Activated B cell treated with CpG ODN at 0.5 μM for 24 hours (primary cell): ENCODE measurements around the gene RFX8. TPM values are rescaled to one million over a fixed set of nuclear protein-coding genes. Genes with fewer than 3 reads are reported as not detected.
"Not testable (repeated sequence)": the region's sequence is repeated elsewhere in the genome, so short reads cannot be mapped to it uniquely, and the experiment has no call there.

ENCODE experiments used
- ATAC-seq: fragments of 200-7000 bp; cut with Tn5 transposase; one replicate; pipeline ENCODE4 v1.10.0; 2021; ENCODE audit warnings: low read depth, mild to moderate bottlenecking, moderate library complexity
- CTCF ChIA-PET: fragments of 350-600 bp; sonication (Branson Sonifier 250); formaldehyde crosslinking; loops from one replicate; lab custom pipeline; 2021; ENCODE audit warnings: antibody characterized with exemption; lab: Charles Lee
- POLR2A ChIA-PET: fragments of 350-600 bp; sonication (Branson Sonifier 250); formaldehyde crosslinking; loops from one replicate; lab custom pipeline; 2021; ENCODE audit warnings: antibody characterized with exemption; lab: Charles Lee
- DNase-seq: peaks from one replicate; pipeline ENCODE4 v3.0.0; 2022
- H3K27ac Mint-ChIP-seq: one replicate; pipeline ENCODE4 v1.8.0; 2020; ENCODE audit warnings: mixed read lengths
- H3K27me3 Mint-ChIP-seq: one replicate; pipeline ENCODE4 v1.8.0; 2021; ENCODE audit warnings: mixed read lengths
- H3K36me3 Mint-ChIP-seq: one replicate; pipeline ENCODE4 v1.8.0; 2021; ENCODE audit warnings: low read depth, mixed read lengths
- H3K4me1 Mint-ChIP-seq: one replicate; pipeline ENCODE4 v1.8.0; 2021; ENCODE audit warnings: mixed read lengths
- H3K4me3 Mint-ChIP-seq: one replicate; pipeline ENCODE4 v1.8.0; 2020; ENCODE audit warnings: mild to moderate bottlenecking, mixed read lengths
- H3K9me3 Mint-ChIP-seq: one replicate; pipeline ENCODE4 v1.8.0; 2020; ENCODE audit warnings: mixed read lengths
- intact Hi-C: fragments of 100-400 bp; cut with micrococcal nuclease; formaldehyde crosslinking; loops from one replicate; pipeline ENCODE4 v1.15.1; 2024
- total RNA-seq: library from RNA; stranded (reverse); gene quantifications from 2 replicates; pipeline ENCODE4 v1.2.3, GENCODE V29; 2022
- TF ChIP-seq, protein P1 (sequence below): fragments of 200-600 bp; IDR thresholded peaks from one replicate; pipeline ENCODE4 v1.8.0; 2022; ENCODE audit warnings: antibody characterized with exemption, mild to moderate bottlenecking

Gene RFX8
- total RNA-seq, 1 donor from 2014 or later = not detected

DNA sequence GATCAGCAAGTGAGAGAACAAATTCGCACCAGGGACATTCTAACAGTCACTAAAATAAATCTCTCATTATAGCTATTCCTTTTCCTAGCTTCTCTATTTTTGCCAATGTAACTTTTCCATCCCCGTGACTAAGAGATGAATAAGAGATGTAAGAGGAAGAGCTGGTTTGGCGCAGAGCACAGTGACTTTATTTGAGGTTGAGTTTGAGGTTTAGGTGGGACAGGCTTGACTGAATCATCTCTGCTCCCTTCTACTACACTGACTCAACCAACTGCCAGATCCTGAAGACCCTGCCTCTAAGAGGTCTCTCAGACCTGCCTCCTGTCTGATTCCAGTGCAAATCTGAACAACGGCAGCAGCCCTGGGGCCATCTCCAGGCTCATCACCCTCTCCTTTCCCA lies 28.0 kb downstream of the RFX8 start:
- ChIA-PET CTCF (no interaction called here), POLR2A (no interaction called here)
- intact Hi-C loops = no loop called here
- ATAC-seq (no peak), DNase-seq (no peak)
- Mint-ChIP-seq H3K4me1 (peaks cover 3% of the 10 kb centered on the region), H3K4me3 (no peak overlapping the region), H3K36me3 (peaks cover 4% of the 10 kb centered on the region), H3K27me3 (peaks cover 7% of the 10 kb centered on the region), H3K9me3 (peaks cover 6% of the 10 kb centered on the region), H3K27ac (no peak overlapping the region)
- TF ChIP-seq, protein P1, sequence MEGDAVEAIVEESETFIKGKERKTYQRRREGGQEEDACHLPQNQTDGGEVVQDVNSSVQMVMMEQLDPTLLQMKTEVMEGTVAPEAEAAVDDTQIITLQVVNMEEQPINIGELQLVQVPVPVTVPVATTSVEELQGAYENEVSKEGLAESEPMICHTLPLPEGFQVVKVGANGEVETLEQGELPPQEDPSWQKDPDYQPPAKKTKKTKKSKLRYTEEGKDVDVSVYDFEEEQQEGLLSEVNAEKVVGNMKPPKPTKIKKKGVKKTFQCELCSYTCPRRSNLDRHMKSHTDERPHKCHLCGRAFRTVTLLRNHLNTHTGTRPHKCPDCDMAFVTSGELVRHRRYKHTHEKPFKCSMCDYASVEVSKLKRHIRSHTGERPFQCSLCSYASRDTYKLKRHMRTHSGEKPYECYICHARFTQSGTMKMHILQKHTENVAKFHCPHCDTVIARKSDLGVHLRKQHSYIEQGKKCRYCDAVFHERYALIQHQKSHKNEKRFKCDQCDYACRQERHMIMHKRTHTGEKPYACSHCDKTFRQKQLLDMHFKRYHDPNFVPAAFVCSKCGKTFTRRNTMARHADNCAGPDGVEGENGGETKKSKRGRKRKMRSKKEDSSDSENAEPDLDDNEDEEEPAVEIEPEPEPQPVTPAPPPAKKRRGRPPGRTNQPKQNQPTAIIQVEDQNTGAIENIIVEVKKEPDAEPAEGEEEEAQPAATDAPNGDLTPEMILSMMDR = no peak

DNA sequence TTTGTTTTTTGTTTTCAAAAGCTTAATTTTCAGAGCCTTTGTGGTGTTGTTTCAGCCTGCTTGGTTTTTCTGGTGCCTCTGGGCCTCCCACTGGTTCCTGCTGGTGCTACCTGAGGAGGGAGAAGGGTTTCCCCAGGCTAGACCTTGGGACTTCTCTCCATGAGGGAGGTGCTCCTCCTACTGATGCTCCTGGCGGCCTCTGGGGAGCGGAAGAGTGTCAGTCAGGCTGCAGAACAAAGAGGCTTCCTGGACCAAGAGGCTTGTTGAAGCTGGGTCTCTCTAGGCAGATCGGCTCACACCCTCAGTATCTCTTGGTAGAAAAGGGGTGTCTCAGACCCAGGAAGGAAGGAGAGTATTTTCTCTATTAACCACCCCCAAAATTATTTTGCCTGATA lies 32.2 kb downstream of the RFX8 start:
- ChIA-PET POLR2A (no interaction called here), CTCF (no interaction called here)
- Mint-ChIP-seq H3K9me3 (peaks cover 6% of the 10 kb centered on the region), H3K4me3 (no peak overlapping the region), H3K27ac (no peak overlapping the region), H3K27me3 (no peaks in the 10 kb centered on the region), H3K36me3 (peaks cover 4% of the 10 kb centered on the region), H3K4me1 (peaks cover 4% of the 10 kb centered on the region)
- TF ChIP-seq, protein P1 = no peak
- DNase-seq = no peak
- intact Hi-C loops = no loop called here
- no peak for ATAC-seq

DNA sequence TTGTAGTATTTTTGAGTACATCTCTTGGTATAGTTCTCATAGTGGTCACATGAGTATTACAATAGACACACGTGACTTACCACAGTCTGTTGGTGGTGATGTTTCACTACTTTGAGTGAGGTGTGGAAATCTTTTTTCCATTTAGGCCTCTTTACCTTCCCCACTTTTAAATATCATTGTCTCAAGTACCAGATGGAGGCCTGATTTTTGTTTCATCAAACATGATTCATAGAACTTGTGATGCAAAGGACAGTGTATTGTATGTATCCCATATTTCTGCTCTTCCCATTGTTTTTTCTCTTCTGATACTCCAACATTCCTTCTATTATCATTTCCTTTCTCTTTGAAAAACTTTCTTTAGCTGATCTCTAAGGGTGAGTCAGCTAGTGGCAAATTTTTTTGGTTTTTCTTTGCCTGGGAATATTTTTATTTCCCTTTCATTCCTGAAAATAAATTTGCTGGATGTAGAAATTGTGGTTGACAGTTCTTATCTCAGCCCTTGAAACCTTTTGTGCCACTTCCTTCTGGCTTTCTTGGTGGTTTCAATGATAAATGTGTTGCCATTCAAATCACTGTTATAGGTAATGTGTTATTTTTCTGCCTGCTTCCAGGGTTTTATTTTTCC lies 32.8 kb downstream of the RFX8 start:
- Mint-ChIP-seq H3K27me3 (no peaks in the 10 kb centered on the region), H3K4me3 (no peak overlapping the region), H3K9me3 (peaks cover 6% of the 10 kb centered on the region), H3K36me3 (peaks cover 4% of the 10 kb centered on the region), H3K4me1 (peaks cover 4% of the 10 kb centered on the region), H3K27ac (no peak overlapping the region)
- intact Hi-C loops = no loop called here
- ATAC-seq = no peak
- ChIA-PET CTCF (no interaction called here), POLR2A (no interaction called here)
- TF ChIP-seq, protein P1 = no peak
- no peak for DNase-seq

DNA sequence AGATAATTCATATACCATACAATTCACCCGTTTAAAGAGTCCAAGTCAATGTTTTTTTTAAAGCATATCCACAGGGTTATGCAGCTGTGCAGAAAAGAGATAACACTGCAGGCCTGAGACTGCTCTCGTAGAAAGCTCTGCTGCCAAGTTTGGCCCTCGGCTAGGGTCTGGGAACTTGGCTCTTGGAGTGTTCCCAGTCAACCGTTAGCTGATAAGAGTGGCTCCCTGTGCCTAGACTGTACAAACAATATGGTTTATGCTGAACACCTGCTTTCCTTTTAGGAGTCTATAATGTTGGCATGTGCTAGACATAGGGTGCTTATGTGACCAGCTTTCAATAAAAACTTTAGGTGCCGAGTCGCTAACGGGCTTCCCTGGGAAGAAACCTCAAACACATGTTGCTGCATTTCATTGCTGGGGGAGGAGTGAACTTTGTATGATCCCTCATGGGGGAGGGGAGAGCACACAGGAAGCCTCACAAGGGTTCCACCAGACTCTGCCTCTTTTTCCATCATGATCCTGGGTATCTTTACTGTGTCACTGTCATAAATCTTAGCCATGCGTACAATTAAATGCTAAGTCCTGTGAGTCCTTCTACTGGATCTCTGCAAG lies 34.7 kb downstream of the RFX8 start:
- H3K27ac Mint-ChIP-seq = no peak overlapping the region

DNA sequence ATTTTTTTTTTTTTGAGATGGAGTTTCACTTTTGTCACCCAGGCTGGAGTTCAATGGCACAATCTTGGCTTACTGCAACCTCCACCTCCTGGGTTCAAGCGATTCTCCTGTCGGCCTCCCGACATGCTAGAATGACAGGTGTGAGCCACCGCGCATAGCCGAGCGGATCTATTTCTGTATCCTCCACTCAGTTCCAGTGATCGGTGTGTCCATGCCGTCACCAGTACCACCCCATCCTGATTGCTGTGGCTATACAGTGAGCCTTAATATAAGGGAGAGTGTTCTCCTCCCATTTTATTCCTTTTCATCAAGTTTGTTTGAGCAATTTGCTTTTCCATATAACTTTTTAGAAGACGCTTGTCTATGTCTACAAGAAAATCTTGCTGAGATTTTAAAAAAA lies 35.2 kb downstream of the RFX8 start:
- CTCF ChIA-PET = no interaction called here
- POLR2A ChIA-PET = no interaction called here
- no peaks in the 10 kb centered on the region for H3K36me3 Mint-ChIP-seq

More for the DNA sequence above, 34.7 kb downstream of the RFX8 start:
- ATAC-seq (no peak), DNase-seq (no peak)
- Mint-ChIP-seq H3K27me3 (no peaks in the 10 kb centered on the region), H3K36me3 (peaks cover 4% of the 10 kb centered on the region), H3K4me1 (peaks cover 4% of the 10 kb centered on the region), H3K9me3 (peaks cover 6% of the 10 kb centered on the region), H3K4me3 (no peak overlapping the region)
- CTCF ChIA-PET = no interaction called here
- intact Hi-C loops = no loop called here
- TF ChIP-seq, protein P1 = no peak
- POLR2A ChIA-PET = no interaction called here

DNA sequence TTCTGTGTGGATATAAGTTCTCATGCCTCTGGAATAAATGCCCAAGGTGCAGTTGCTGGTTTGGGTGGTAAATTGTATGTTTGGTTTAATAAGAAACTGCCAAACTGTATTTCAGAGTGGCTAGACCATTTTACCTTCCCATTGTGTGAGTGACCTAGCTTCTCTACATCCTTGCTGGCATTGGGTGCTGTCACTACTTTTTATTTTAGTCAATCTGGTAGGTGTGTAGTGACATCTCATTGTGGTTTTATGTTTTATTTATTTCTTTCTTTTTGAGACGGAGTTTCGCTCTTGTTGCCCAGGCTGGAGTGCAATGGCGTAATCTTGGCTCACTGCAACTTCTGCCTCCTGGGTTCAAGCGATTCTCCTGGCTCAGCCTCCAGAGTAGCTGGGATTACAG lies 36.4 kb downstream of the RFX8 start:
- H3K4me1 Mint-ChIP-seq, intact Hi-C loops, H3K27ac Mint-ChIP-seq, DNase-seq, ATAC-seq, H3K4me3 Mint-ChIP-seq, POLR2A ChIA-PET, H3K9me3 Mint-ChIP-seq, H3K27me3 Mint-ChIP-seq, H3K36me3 Mint-ChIP-seq: not testable (repeated sequence)
- CTCF ChIA-PET = interaction anchor here (0.7 kb wide), 1 partner anchor 19 kb away, joined by 3 read pairs; no protein-coding TSS in a partner anchor

More for the DNA sequence above, 35.2 kb downstream of the RFX8 start:
- TF ChIP-seq, protein P1 = no peak
- intact Hi-C loops = no loop called here
- no peak overlapping the region for H3K27ac Mint-ChIP-seq
- H3K4me1 Mint-ChIP-seq = peaks cover 4% of the 10 kb centered on the region
- H3K27me3 Mint-ChIP-seq = no peaks in the 10 kb centered on the region
- ATAC-seq (no peak), DNase-seq (no peak)
- H3K9me3 Mint-ChIP-seq = peaks cover 3% of the 10 kb centered on the region
- H3K4me3 Mint-ChIP-seq = no peak overlapping the region
